Stimulated activated CD8-positive, alpha-beta memory T cell treated with anti-CD3 and anti-CD28 coated beads, Interleukin-15, amount 100 ng/mL, for 48 hours (primary cell): Measurements from ENCODE around the gene DCAF5.
A peak's percentile ranks its signal among the peaks of the same experiment; 100 is the strongest.
"Not testable (repeated sequence)": the region's sequence is repeated elsewhere in the genome, so short reads cannot be mapped to it uniquely, and the experiment has no call there.

Experiments used
- DNase-seq, 2 donors: peaks; one replicate each; pipeline ENCODE4 v3.0.0-alpha.2; 2020; ENCODE audit warnings: low read depth in 2 of 2

Gene DCAF5, protein sequence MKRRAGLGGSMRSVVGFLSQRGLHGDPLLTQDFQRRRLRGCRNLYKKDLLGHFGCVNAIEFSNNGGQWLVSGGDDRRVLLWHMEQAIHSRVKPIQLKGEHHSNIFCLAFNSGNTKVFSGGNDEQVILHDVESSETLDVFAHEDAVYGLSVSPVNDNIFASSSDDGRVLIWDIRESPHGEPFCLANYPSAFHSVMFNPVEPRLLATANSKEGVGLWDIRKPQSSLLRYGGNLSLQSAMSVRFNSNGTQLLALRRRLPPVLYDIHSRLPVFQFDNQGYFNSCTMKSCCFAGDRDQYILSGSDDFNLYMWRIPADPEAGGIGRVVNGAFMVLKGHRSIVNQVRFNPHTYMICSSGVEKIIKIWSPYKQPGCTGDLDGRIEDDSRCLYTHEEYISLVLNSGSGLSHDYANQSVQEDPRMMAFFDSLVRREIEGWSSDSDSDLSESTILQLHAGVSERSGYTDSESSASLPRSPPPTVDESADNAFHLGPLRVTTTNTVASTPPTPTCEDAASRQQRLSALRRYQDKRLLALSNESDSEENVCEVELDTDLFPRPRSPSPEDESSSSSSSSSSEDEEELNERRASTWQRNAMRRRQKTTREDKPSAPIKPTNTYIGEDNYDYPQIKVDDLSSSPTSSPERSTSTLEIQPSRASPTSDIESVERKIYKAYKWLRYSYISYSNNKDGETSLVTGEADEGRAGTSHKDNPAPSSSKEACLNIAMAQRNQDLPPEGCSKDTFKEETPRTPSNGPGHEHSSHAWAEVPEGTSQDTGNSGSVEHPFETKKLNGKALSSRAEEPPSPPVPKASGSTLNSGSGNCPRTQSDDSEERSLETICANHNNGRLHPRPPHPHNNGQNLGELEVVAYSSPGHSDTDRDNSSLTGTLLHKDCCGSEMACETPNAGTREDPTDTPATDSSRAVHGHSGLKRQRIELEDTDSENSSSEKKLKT

GRCh38 chr14:69152902-69153151, at the start of gene DCAF5:
Gene DCAF5 (minus strand): TSS chr14:69153119. CDS start chr14:69152978, 141 bp downstream.
- peak in 1 of 2 donors; percentile 90 for DNase-seq

- DNase-seq: no peak
These were observed 46.9 kb upstream of the DCAF5 start for GRCh38 chr14:69199786-69200185.

DNA sequence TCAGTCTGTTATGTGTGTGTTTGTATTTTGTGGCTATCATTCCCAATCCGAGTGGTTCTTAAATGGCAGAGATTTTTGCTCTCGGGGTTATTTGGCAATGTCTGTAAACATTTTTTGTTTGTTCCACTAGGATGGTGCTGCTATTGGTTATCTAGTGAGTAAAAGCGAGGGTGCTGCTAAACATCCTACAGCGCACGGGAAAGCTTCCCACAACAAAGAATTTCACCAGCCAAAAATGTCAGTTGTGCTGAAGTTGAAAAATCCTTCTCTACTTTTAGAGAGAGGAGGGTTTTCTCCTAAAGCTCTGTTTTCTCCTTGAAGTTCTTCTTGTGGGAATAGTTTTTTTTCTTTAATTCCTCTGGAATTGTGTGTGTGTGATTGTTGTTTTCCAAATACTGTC, 40.8 kb upstream of the DCAF5 start:
- no peak for DNase-seq

DNA sequence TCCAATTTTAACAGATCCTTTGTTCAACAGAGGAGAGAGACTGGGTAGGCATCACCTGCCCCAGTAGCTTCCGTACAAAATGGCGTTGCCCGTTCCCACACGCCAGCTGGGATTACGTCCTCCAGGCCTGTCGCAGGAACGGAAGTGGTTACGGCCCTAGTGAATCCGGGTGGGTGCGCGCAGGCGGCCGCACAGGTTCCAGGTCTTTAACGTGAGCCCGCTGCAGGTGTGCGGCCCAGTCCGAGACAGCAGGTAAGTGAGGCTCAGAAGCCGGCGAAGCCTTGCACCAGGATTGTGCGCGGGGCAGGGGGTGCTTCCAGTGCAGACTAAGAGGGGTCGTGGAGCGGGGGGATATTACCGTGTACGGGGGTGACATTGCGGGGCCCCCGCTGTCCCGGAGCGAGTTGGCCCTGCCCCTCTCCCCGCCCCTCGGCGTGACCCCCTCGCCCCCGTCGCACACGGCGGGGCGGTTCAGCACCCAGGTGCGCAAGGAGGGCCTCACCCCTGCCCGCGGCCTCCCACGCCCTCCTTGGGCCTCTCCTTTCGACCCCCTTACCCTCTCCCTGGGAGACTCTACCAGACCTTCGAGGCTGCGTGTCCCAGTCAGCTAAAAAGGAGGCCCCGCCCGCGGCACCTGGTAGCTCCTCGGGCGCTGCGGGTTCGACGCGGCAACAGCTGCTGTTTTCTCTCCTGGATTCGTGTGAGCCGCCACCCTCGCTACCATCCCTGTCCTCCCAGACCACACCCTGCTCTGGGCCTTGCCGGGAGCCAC, 38.6 kb upstream of the DCAF5 start, which contains the start of gene EXD2:
TSS of gene EXD2 (plus strand) at position 159 of the 772 bp plus-strand sequence. CDS start 17,973 bp downstream, outside the sequence.
- DNase-seq: peak; percentile 66 to 71

DNA sequence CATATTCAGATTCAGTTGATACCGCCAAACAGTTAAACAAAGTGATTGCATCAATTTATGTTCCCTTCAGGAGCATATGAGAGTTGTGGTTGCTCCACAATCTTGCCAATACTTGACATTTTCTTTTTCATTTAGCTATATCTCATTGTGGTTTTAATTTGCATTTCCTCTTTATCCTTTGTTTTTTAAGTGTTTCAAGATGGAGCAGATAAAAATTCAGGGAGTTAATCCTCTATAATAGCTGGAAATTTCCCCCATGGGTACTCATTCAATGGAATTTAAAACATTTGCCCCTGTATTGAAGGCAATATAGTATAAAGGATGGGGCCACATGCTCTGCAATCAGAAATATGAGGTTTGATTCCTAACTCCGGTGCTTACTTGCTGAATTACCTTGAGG, 37.3 kb upstream of the DCAF5 start:
- no peak for DNase-seq

DNA sequence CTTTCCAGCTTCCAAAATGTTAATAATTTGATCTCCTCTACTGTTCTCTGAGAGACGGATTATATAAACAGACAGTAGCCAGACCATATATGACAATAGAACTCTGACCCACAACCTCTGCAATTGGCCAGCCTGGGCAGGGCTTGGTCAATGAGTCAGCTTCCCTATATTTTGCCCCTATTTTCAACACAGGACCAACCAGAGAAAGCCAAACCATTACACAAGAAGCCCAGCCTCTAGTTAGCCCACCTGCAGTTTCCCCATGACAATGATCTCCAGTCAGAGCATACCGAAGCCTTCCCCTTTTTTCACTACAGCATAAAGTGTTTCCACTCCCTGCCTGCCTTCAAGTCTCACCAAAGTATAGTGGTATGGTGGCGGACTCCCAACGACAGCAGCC, 30.8 kb upstream of the DCAF5 start:
- DNase-seq: no peak

DNA sequence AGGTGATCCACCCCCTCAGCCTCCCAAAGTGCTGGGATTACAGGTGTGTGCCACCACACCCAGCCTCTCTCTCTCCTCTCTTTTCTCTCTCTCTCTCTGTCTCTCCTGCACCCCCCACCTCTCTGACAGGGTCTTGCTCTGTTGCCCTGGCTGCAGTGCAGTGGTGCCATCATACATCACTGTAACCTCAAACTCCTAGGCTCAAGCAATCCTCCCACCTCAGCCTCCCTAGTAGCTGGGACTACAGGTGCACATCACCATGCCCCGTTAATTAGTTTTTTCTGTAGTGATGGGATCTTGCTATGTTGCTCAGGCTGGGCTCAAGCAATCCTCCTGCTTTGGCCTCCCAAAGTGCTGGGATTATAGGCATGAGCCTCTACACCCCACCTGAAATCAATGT, 29.7 kb upstream of the DCAF5 start:
- DNase-seq: not testable (repeated sequence)

DNA sequence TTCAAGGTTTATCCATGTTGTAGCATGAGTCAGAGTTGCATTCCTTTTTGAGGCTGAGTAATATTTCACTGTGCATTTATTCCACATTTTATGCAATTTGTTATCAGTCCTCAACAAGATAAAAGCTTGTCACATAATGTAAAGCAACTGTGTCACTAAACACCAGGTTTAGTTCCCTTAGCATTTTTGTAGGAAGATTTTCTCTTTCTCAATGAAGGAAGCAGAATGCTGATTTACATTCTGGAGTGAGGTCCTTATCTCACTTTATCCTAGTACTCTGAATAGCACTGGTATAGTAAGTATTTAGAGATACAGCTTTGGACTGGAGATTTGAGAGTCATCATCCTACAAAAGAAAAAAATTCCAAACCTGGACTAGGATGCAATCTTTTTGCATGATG, 28.6 kb upstream of the DCAF5 start:
- no peak for DNase-seq

DNA sequence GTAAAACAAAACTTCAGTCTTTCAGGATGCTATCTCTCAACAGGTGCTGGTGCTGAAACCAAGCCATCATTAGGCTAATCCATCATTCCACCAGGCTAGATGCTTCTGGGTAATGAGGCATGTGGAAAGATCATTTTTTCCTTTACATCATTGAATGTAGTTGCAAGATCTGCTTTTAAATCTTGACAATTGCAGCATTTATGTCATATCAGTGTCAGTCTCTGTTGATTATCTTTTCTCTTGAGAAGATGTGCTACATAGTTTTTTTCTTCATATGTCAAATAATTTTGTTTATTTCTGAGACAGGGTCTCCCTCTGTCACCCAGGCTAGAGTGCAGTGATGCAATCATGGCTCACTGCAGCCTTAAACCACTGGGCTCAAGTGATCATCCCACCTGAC, 22.2 kb upstream of the DCAF5 start:
- DNase-seq: no peak

- DNase-seq: no peak
These were observed 18.6 kb upstream of the DCAF5 start for GRCh38 chr14:69171569-69171968.

DNA sequence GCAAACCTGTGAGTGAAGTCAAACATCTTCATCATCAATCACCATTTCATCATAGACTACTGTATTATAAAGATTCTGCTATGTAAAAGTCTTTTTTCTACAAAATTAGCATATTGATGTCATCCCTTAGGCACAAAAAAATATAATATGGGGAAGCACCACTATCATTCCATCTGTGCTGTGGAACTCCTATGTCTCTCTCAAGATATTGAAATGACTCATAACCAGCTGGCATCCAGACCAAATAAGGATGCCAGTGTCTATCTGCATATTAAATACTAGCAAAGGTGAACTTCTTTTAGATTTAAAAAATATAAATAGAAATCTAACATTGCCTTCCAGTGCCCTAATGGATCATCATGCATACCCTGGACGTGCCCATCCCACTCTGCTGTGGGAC, 17.9 kb upstream of the DCAF5 start:
- no peak for DNase-seq

DNA sequence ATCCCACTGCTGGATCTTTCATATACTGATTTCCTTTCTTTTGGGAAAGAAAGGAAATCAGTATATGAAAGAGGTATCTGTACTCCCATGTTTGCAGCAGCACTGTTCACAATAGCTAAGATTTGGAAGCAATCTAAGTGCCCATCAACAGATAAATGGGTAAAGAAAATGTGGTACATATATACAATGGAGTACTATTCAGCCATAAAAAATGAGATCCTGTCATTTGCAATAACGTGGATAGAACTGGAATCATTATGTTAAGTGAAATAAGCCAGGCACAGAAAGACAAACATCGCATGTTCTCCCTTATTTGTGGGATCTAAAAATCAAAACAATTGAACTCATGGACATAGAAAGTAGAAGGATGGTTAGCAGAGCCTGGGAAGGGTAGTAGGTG, 12.9 kb upstream of the DCAF5 start:
- DNase-seq: not testable (repeated sequence)

- DNase-seq: no peak
These were observed 8.7 kb upstream of the DCAF5 start for GRCh38 chr14:69161590-69161989.

DNA sequence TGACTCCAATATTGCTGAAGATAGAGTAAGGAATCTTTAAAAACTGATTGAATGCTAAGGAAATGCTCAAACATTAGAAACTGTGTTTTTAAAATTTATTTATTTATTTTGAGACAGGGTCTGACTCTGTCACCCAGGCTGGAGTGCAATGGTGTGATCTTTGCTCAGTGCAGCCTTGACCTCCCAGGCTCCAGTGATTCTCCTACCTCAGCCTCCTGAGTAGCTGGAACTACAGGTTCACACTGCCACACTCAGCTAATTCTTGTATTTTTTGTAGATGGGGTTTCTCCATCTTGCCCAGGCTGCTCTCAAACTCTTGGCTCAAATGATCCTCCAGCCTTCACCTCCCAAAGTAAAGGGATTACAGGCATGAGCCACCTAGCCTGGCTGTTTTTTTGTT, 3.3 kb upstream of the DCAF5 start:
- no peak for DNase-seq

GRCh38 chr14:69154779-69155178, 1.9 kb upstream of the DCAF5 start:
- no peak for DNase-seq

DNA sequence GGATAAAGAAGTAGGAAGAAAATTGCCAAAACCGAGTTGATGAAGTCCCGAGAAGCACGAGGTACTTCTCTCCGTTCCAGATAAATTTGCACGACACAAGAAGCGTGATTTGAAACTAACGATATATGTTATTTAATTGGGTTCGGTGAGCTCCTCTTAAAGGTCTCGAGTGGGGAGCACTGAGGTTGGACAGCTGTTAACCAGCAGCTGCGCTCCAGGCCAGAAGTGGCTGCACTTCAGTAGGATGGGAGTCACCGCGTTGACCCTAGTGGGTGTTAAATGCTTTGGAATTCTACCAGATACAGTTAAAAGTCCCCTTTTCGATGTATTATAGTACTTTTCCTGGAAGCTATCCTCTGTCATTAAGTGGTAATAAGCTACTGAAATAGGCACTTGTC, 953 bp upstream of the DCAF5 start:
- DNase-seq: no peak

DNA sequence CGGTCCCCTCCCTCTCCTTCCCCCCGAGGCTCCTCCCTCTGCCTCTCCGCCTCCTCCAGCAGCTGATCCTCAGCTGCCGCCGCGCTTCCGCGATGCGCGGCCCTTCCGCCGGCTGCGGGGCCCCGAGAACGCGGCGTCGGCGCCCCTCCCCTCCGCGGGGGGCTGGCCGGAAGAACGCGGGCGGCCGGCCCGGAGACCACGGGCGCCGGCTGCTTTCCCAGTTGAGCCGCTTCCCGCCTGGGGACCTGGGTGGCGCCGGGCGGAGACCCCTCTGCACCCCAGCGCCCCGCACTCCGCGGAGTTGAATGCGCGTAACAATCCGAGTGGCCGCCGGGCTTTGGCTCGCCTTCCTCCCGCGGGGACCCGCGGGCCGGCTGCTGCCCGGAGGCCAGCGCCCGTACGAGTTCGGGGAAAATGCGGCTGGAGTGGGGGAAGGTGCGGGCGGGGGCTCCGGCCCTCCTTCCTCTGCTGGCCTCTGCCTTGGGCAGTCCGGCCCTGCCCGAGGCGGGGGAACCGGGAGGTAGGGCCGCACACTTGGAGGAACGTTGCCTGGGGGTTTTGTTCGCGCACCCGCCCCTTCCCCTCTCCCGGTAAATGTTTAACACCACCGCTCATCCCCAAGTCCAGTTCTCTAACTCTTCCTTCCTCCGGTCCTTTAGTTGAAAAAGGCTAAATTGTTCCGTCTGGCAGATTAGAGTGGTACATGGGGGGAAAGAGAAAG, 393 bp upstream of the DCAF5 start:
- peak in 1 of 2 donors; percentile 89 for DNase-seq

DNA sequence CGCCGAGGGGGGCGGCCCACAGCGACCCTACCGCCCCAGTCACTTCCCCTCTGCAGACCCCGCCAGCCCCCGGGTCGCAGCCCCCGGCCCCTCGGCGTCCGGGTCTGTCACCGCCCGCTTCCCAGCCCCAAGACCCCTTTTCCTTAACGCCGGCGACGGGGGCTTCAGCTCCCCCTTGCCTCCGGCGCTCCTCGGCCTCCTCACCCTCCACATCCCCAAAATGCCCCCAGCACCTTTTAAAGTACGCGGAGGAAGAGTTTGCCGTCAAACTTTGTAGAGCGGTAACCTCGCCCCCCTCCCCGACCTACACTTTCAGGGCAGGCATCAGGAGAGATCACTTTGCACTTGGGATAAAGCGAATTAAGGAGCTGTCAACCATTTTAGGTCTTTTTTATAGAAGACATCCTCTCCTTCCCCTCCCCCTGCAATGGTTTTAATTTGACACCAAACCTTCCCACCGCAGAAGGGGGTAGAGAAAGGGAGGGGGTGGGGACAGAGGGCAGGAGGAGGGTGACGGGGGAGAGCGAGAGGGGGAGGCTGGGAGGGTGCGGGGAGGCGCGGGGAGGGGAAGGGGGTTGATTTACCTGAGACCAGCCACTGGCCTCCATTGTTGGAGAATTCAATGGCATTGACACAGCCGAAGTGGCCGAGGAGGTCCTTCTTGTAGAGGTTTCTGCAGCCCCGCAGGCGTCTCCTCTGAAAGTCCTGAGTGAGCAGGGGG, 578 bp downstream of the DCAF5 start:
- no peak for DNase-seq

- peak; percentile 73 to 74 for DNase-seq
These were observed 1.3 kb downstream of the DCAF5 start for GRCh38 chr14:69151458-69152180.
